Choroid plexus epithelial cell (primary cell): Measurements from ENCODE around the gene MRPL37.

ENCODE experiments used
- DNase-seq: peaks from one replicate; pipeline ENCODE4 v3.0.0-alpha.2; 2010; ENCODE audit warnings: low read depth
- H3K4me3 ChIP-seq: 2 replicates; pipeline ENCODE4 v1.5.1; 2011; ENCODE audit warnings: low read depth, mild to moderate bottlenecking, control low read depth, low read length, moderate library complexity
- CTCF ChIP-seq: conservative IDR thresholded peaks from 2 replicates; pipeline ENCODE4 v1.5.1; 2011; ENCODE audit warnings: low read depth, mild to moderate bottlenecking, control low read depth, inconsistent platforms, low read length, moderate library complexity

MRPL37 gene

GRCh38 chr1:54172614-54173599, 27.1 kb upstream of the MRPL37 start:
- H3K4me3 ChIP-seq, result no peak overlapping the region
- peak; percentile 68 for DNase-seq
- TF ChIP-seq CTCF, result no peak

DNA sequence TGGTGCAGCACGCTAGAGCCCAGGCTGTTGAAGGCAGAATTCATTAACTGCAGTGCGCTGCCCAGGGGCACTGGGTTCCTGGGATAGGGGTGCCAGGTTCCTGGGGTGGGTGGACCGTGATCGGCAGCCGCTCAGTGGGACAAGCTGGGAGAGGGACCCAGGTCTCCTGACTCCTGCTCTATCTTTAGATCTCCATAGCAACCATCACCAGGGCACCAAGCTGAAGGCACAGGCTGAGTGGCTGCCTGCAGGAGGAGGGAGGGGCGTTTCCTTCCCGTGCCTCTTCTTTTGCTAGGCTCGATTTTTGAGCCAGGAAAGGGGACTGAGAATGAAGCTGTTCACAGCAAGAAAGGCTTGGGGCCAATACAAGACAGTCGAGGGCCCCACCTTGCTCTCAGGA, 26.3 kb upstream of the MRPL37 start:
- H3K4me3 ChIP-seq, result no peak overlapping the region
- no peak for TF ChIP-seq CTCF
- no peak for DNase-seq

DNA sequence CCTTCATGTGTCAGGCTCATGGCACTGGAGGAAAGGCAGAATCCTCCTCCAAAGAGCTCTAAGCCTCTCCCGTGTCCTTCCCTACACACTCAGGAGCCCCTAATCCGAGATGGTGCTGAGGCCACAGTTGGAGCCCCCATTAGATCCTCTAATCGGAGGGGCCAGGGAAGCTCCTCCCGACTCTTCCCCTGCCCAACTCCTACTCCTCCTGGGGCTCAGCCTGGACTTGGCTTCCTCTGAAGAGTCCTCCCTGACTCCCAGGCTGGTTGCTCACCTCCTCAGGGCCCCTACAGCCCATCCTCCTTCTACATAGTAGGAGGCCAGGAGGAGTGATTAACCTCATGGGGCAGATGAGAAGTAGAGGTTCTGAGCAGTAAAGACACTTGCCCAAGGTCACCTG, 25.9 kb upstream of the MRPL37 start:
- TF ChIP-seq CTCF, result no peak
- no peak overlapping the region for H3K4me3 ChIP-seq
- no peak for DNase-seq

GRCh38 chr1:54176621-54177327, 23.2 kb upstream of the MRPL37 start:
- TF ChIP-seq CTCF, result no peak
- DNase-seq, result peak; percentile 70
- no peak overlapping the region for H3K4me3 ChIP-seq

DNA sequence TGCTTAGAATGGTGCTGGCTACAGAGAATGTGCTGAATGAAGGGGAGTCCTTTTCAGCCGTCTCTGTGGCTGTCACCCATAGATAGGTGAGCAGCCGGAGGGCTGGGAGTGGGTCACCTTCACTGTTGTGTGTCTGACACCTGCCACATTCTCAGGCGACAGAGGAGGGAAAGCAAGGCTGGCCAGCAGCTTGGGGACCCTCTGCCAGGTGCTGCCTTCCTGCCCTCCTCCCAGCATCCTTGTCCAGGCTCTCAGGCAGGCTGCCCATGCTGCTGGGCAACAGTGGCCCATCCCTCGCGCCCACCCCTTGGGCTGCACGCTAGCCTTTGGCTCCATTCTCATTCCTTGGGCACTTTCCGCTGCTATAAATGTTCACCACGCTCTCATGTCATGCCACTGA, 22.2 kb upstream of the MRPL37 start:
- H3K4me3 ChIP-seq, result no peak overlapping the region
- TF ChIP-seq CTCF, result no peak
- DNase-seq, result no peak

DNA sequence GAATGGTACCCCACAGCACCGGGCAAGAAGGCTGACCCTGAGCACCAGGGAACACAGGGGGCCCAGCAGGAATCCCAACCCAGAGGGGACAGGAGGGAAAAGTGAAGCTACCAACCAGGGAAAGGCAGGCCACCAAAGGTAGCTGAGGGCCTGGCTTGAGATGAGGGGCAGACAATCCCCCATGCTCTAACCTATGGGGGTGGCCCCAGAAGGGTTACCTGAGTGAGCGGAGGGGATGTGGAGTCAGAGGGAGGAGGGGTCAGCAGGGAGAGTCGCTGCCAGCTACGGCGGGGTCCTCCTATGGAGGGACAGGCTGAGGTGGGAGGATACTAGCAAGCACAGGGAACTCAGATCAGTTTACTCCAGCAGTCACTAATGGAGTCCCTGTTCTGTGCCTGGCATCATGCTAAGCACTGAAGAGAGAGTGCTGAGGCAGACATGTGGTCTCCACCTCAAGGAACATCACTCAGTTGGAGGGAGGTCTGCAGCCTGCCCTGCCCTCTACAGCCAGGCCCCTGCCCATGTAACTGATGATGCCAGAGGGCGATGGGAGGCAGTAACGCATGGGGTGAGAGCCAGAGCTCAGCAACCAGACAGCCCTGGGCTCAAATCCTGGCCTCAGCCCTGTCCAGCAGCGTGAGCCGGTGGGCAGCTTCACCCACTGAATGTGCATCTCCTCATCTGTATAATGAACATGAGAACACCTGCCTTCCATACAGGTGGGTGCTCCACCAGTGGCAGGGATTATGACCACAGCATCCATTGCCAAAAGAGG, 21.5 kb upstream of the MRPL37 start:
- no peak overlapping the region for H3K4me3 ChIP-seq
- no peak for TF ChIP-seq CTCF
- no peak for DNase-seq
